Lung (tissue), 12 donors: Measurements from ENCODE around the gene MED13L. TPM values are rescaled to one million over a fixed set of nuclear protein-coding genes. Genes with fewer than 3 reads are reported as not detected.

Source experiments
- ATAC-seq: fragments of 200-7000 bp; cut with Tn5 transposase; one replicate; pipeline ENCODE4 v1.9.1; 2020; ENCODE audit warnings: moderate number of reproducible peaks; ENCODE audit not compliant: insufficient read depth, low FRiP score
- DNase-seq, 3 donors: peaks; one replicate each; pipeline ENCODE4 v3.0.0-alpha.2; 2013 to 2017
- H3K27ac ChIP-seq, 2 donors: one replicate each; pipeline ENCODE4 v1.5.1; 2013; ENCODE audit warnings: mild to moderate bottlenecking in 2 of 2, moderate library complexity in 2 of 2, control low read depth in 1 of 2, inconsistent platforms in 1 of 2, low read depth in 1 of 2, low read length in 1 of 2
- H3K27me3 ChIP-seq, 3 donors: one replicate each; pipeline ENCODE4 v1.5.1; 2013; ENCODE audit warnings: low read length in 2 of 3; ENCODE audit not compliant: control insufficient read depth in 3 of 3, insufficient read depth in 3 of 3
- H3K36me3 ChIP-seq, 4 donors: one replicate each; pipeline ENCODE4 v1.5.1; 2013; ENCODE audit warnings: low read length in 4 of 4, mild to moderate bottlenecking in 1 of 4, moderate library complexity in 1 of 4; ENCODE audit not compliant: control insufficient read depth in 4 of 4, insufficient read depth in 4 of 4
- H3K4me1 ChIP-seq, 5 donors: one replicate each; pipeline ENCODE4 v1.5.1; 2013; ENCODE audit warnings: low read length in 5 of 5, mild to moderate bottlenecking in 2 of 5, moderate library complexity in 1 of 5; ENCODE audit not compliant: control insufficient read depth in 5 of 5, insufficient read depth in 5 of 5
- H3K4me3 ChIP-seq: one replicate; pipeline ENCODE4 v1.5.1; 2013; ENCODE audit warnings: mild to moderate bottlenecking, control low read depth, moderate library complexity
- H3K9ac ChIP-seq, 2 donors: one replicate each; pipeline ENCODE4 v1.5.1; 2013; ENCODE audit warnings: low read length in 2 of 2, control low read depth in 1 of 2; ENCODE audit not compliant: insufficient read depth in 1 of 2
- H3K9me3 ChIP-seq, 4 donors: one replicate each; pipeline ENCODE4 v1.5.1; 2013; ENCODE audit warnings: low read length in 3 of 4, mild to moderate bottlenecking in 1 of 4, moderate library complexity in 1 of 4; ENCODE audit not compliant: control insufficient read depth in 4 of 4, insufficient read depth in 3 of 4
- WGBS, 2 donors: extraction: QIAGEN DNeasy Blood & Tissue Kit; methylation state at CpG; one replicate each; pipeline ENCODE4 v1.1.7; 2013; 5-methylcytosine and 5-hydroxymethylcytosine counted together
- polyA plus RNA-seq, 2 donors: library from polyadenylated mRNA; stranded (reverse); fragments of 200-250 nt; gene quantifications; one replicate each; pipeline ENCODE4 v1.2.1, GENCODE V29; 2013
- total RNA-seq, 2 donors: library from RNA; depleted of rRNA in 1 of 2; stranded (reverse); fragments of >200 nt in 1 of 2; gene quantifications; one replicate each; pipeline ENCODE4 v1.2.1, GENCODE V29; 2014 to 2021
- TF ChIP-seq, protein P1 (sequence below): IDR thresholded peaks from 2 replicates; pipeline ENCODE4 v1.5.1; 2012; ENCODE audit warnings: mild to moderate bottlenecking; ENCODE audit errors: control extremely low read depth, extremely low read depth
- donor health status: control.
- donor health status: control.
- donor health status: Bipolar disorder and iron deficiency.
- donor health status: healthy.
- donor health status: DM: yes; HTN: yes; CAD: no.

Gene MED13L
- total and polyA plus RNA-seq, 4 donors: 18.2 to 329 (median 71.4) TPM

DNA sequence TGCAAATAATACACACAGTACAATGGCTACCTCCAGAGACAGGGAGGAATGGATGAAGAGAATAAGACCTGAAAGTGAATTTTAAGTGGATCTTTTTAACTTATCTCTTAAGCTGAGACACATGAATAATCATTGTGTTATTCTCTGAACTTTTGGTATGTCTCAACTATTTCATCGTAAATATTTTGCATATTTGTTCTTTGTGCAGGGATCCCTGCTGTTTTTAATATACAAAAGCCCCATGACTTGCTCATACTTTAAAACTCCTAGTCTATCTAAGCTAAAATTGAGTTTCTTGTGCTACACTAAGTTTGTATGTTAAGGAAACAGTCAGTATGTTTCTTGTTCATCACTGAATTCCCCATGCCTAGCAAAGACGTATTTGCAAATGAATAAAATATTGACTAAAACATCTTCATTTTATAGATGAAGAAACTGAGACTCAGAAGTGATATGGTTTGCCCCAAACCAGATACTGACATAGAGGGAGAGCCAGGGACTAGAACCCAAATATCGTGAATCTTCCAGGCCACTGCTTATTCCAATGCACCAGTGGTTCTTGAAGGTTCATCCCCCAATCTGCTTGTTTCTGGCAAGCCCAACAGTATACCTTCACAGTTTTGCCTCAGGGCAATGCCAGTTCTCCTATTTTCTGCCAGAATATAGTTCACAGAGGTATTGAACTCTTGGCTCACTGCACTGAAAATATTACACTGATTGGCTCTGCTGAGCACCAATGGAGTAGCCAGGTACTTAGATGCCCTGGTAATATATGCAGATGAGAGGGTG, 356.9 kb downstream of the MED13L start:
- DNase-seq: no peak
- Histone ChIP-seq H3K4me1 (peaks cover 0 to 6% (median 0%) of the 10 kb centered on the region in 5 donors), H3K9ac (no peak overlapping the region), H3K4me3 (no peak overlapping the region), H3K27ac (no peak overlapping the region), H3K27me3 (peaks cover 2 to 6% (median 4%) of the 10 kb centered on the region in 3 donors), H3K9me3 (peaks cover 0 to 4% (median 1%) of the 10 kb centered on the region in 4 donors), H3K36me3 (no peaks in the 10 kb centered on the region)
- TF ChIP-seq, protein P1, sequence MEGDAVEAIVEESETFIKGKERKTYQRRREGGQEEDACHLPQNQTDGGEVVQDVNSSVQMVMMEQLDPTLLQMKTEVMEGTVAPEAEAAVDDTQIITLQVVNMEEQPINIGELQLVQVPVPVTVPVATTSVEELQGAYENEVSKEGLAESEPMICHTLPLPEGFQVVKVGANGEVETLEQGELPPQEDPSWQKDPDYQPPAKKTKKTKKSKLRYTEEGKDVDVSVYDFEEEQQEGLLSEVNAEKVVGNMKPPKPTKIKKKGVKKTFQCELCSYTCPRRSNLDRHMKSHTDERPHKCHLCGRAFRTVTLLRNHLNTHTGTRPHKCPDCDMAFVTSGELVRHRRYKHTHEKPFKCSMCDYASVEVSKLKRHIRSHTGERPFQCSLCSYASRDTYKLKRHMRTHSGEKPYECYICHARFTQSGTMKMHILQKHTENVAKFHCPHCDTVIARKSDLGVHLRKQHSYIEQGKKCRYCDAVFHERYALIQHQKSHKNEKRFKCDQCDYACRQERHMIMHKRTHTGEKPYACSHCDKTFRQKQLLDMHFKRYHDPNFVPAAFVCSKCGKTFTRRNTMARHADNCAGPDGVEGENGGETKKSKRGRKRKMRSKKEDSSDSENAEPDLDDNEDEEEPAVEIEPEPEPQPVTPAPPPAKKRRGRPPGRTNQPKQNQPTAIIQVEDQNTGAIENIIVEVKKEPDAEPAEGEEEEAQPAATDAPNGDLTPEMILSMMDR: no peak
- WGBS, 2 donors: 84 to 92% methylated on average over 3 of the region's 3 CpGs
- ATAC-seq: no peak

DNA sequence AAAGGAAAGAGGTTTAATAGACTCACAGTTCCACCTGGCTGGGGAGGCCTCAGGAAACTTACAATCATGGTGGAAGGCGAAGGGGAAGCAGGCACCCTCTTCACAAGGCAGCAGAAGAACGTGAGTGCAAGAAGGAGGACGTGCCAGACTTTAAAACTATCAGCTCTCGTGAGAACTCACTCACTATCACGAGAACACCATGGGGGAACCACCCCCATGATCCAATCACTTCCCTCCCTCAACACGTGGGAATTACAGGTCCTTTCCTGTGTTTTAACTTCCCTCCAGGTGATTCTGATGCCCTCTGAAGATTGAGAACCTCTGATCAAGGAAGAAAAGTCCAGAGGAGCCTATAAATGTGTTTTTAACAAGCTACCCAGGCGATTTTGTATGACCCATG, 358.7 kb downstream of the MED13L start:
- H3K36me3 ChIP-seq: no peaks in the 10 kb centered on the region
- peaks cover 0 to 6% (median 0%) of the 10 kb centered on the region in 5 donors for H3K4me1 ChIP-seq
- ATAC-seq (no peak), DNase-seq (no peak)
- TF ChIP-seq, protein P1: no peak
- H3K4me3 ChIP-seq: no peak overlapping the region
- H3K27me3 ChIP-seq: peaks cover 2 to 11% (median 4%) of the 10 kb centered on the region in 3 donors
- whole genome bisulfite sequencing, 2 donors: 53 to 54% methylated on average over 7 of the region's 7 CpGs
- no peak overlapping the region for H3K27ac ChIP-seq
- no peak overlapping the region for H3K9ac ChIP-seq
- peaks cover 0 to 4% (median 1%) of the 10 kb centered on the region in 4 donors for H3K9me3 ChIP-seq

GRCh38 chr12:115916910-115917668, 360.4 kb downstream of the MED13L start:
- H3K27ac ChIP-seq: no peak overlapping the region
- DNase-seq (peak; percentile 49 to 65 (median 60)), ATAC-seq (peak; percentile 72)
- peaks cover 0 to 6% (median 0%) of the 10 kb centered on the region in 5 donors for H3K4me1 ChIP-seq
- 7 to 9% methylated on average over 56 to 57 of the region's 57 CpGs for WGBS, 2 donors
- H3K4me3 ChIP-seq: no peak overlapping the region
- no peak overlapping the region for H3K9ac ChIP-seq
- H3K36me3 ChIP-seq: no peaks in the 10 kb centered on the region
- H3K27me3 ChIP-seq: peaks cover 2 to 11% (median 4%) of the 10 kb centered on the region in 3 donors
- H3K9me3 ChIP-seq: peaks cover 0 to 3% (median under 1%) of the 10 kb centered on the region in 4 donors
- TF ChIP-seq, protein P1: peak; percentile 95
